Subcutaneous adipose tissue (tissue), 4 donors: Measurements from ENCODE around the gene METAP1. TPM values are rescaled to one million over a fixed set of nuclear protein-coding genes. Genes with fewer than 3 reads are reported as not detected.

Experiments used
- CTCF ChIP-seq: fragments of 450-650 bp; IDR thresholded peaks from one replicate; pipeline ENCODE4 v1.5.1; 2016; ENCODE audit warnings: low read depth, mild to moderate bottlenecking, control low read depth, antibody characterized with exemption, moderate library complexity
- total RNA-seq, 4 donors: library from RNA; depleted of rRNA; stranded (reverse); fragments of >200 nt; gene quantifications; one replicate each; pipeline ENCODE4 v1.1.0, GENCODE V29; 2016

Gene METAP1
- total RNA-seq, 4 donors from 2014 or later: 26.4 to 39.3 (median 29.6) TPM

DNA sequence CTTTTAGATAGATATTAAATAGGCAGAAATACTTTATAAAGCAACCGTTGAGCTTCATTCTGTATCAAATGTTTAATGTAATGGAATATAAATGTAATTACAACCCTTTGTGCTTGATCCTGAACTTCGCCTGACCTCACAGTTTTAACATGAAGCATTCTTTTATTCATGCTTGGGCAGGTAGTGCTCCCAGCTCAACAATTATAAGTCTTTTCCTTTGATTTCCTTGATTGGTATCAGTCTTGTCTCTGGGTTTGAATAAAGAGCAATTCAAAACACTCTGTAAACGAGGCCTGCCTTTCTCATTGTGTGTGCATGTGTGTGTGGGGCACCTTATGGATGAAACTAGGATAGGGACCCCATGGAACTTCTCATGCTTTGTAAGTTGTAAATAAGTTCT, 6.8 kb downstream of the METAP1 start:
- TF ChIP-seq CTCF: no peak

- no peak for TF ChIP-seq CTCF
These were observed 12.5 kb downstream of the METAP1 start for GRCh38 chr4:99008051-99008450.

- no peak for TF ChIP-seq CTCF
These were observed 16.4 kb downstream of the METAP1 start for GRCh38 chr4:99011910-99012309.

DNA sequence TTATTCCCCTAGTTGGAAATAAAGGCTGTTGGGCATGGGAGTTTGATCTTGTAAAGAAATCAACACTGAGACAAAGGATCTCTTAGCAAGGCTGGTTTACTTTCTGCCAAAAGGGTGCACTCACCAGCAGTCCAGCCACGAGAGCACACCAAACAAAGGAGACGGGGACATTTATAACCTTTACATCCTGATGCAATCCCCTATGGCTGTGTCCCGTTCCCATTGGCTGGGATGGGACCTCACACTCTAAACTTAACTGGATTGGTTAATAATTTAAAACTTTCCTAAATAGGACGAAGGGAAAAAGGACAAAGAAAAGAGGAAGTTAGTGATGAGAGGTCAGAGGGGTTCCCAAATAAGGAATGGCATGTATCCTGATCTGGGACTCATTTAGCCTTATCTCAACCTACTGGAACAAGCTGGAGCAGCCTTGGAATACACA, 17.9 kb downstream of the METAP1 start:
- no peak for TF ChIP-seq CTCF

- no peak for TF ChIP-seq CTCF
These were observed 18.5 kb downstream of the METAP1 start for GRCh38 chr4:99013884-99014523.

DNA sequence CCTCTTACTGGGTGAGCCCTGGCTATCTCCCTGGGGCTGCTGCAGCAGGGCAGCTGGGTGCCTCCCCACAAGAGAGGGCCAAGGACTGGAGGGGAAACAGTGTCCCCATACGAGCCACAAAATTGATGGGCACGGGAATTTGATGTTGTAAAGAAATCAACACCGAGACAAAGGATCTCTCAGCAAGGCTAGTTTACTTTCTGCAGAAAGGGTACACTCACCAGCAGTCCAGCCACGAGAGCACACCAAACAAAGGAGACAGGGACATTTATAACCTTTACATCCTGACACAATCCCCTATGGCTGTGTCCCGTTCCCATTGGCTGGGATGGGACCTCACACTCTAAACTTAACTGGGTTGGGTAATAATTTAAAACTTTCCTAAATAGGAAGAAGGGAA, 25.9 kb downstream of the METAP1 start:
- TF ChIP-seq CTCF: no peak

- TF ChIP-seq CTCF: no peak
These were observed 27.0 kb downstream of the METAP1 start for GRCh38 chr4:99022566-99022965.
